Measurements from ENCODE around the gene HLA-DQA1. TPM values are rescaled to one million over a fixed set of nuclear protein-coding genes. Genes with fewer than 3 reads are reported as not detected.
A peak's percentile ranks its signal among the peaks of the same experiment; 100 is the strongest.
"Not testable (repeated sequence)": the region's sequence is repeated elsewhere in the genome, so short reads cannot be mapped to it uniquely, and the experiment has no call there.

Gene HLA-DQA1
- total and polyA plus RNA-seq, 10 of the 15 experiments (the other 5 are each of a cell fraction or from before 2014, with no cell fraction given), result 289 to 1,769 (median 460) TPM

- H3K27me3 ChIP-seq (replicated peaks in 1 of 2; ENCODE audit: control insufficient read depth in 2 of 2, insufficient read depth in 2 of 2, low read length in 1 of 2); in situ Hi-C loops (cut with MboI); H3K9ac ChIP-seq (ENCODE audit: control insufficient read depth, insufficient read depth, low read length); intact Hi-C loops (cut with micrococcal nuclease; ENCODE audit: unreplicated experiment); H4K20me1 ChIP-seq (ENCODE audit: control insufficient read depth, insufficient read depth); FAIRE-seq; H3K9me3 ChIP-seq (replicated peaks; ENCODE audit: control insufficient read depth, insufficient read depth, low read length); BruUV-seq (replicated peaks); ATAC-seq; H3K4me3 ChIP-seq; H3K36me3 ChIP-seq (ENCODE audit: control insufficient read depth in 2 of 2, insufficient read depth in 2 of 2, low read length in 1 of 2); H2AFZ ChIP-seq (ENCODE audit: control insufficient read depth, low read depth, low read length); H3K4me1 ChIP-seq (ENCODE audit: control insufficient read depth, insufficient read depth, low read length); DNase-seq (ENCODE audit: low read depth, low spot score): not testable (repeated sequence)
- 0% methylated on average over 10 of the region's 10 CpGs for WGBS (ENCODE audit: insufficient coverage, insufficient replicate concordance, low lambda C conversion rate, missing lambda C conversion rate)
- POLR2A ChIA-PET, result interaction anchor here (0.6 to 5.7 kb wide), 12 partner anchors 9 to 1685 kb away, joined by 3 to 77 read pairs (median 8); partner anchors contain the start of genes HLA-DQA1 and HLA-DRA
- Histone ChIP-seq H3K4me2 (ENCODE audit: control insufficient read depth, insufficient read depth) (peak overlapping the region; percentile 48; the same call in 1 of the 2 replicates), H3K27ac (ENCODE audit: control insufficient read depth, insufficient read depth) (peak overlapping the region; percentile 93), H3K79me2 (ENCODE audit: control insufficient read depth, insufficient read depth, low read length) (peaks cover 35% of the 10 kb centered on the region)
- SMC1A ChIA-PET (ENCODE audit: uncharacterized antibody, unreplicated experiment), result interaction anchor here (0.9 to 4.7 kb wide), 7 partner anchors 8 to 107 kb away, joined by 3 to 23 read pairs (median 5); partner anchors contain the start of gene HLA-DQA1
- TF ChIP-seq MLLT1 (IDR thresholded peaks at IDR 0.05), result peak; percentile 94
- CTCF ChIA-PET, result interaction anchor here (1.2 to 2.2 kb wide), 4 partner anchors 8 to 45 kb away, joined by 3 to 6 read pairs (median 5); no protein-coding TSS in a partner anchor
- RAD21 ChIA-PET (ENCODE audit: unreplicated experiment), result interaction anchor here (1.0 kb wide), 1 partner anchor 151 kb away, joined by 5 read pairs; the partner anchor contains the start of gene HLA-DRA
Measured at GRCh38 chr6:32590713-32591112, 46.5 kb upstream of the HLA-DQA1 start.

- Histone ChIP-seq H3K27me3 (replicated peaks in 1 of 2; ENCODE audit: control insufficient read depth in 2 of 2, insufficient read depth in 2 of 2, low read length in 1 of 2) (no peaks in the 10 kb centered on the region), H2AFZ (ENCODE audit: control insufficient read depth, low read depth, low read length) (no peak overlapping the region), H3K79me2 (ENCODE audit: control insufficient read depth, insufficient read depth, low read length) (no peaks in the 10 kb centered on the region), H3K9ac (ENCODE audit: control insufficient read depth, insufficient read depth, low read length) (no peak overlapping the region), H3K9me3 (replicated peaks; ENCODE audit: control insufficient read depth, insufficient read depth, low read length) (peaks cover 1% of the 10 kb centered on the region; the same call in 1 of the 3 replicates), H4K20me1 (ENCODE audit: control insufficient read depth, insufficient read depth) (no peaks in the 10 kb centered on the region), H3K4me3 (no peak overlapping the region), H3K4me1 (ENCODE audit: control insufficient read depth, insufficient read depth, low read length) (no peaks in the 10 kb centered on the region), H3K36me3 (ENCODE audit: control insufficient read depth in 2 of 2, insufficient read depth in 2 of 2, low read length in 1 of 2) (no peaks in the 10 kb centered on the region), H3K4me2 (ENCODE audit: control insufficient read depth, insufficient read depth) (no peak overlapping the region), H3K27ac (ENCODE audit: control insufficient read depth, insufficient read depth) (no peak overlapping the region)
- in situ Hi-C loops (cut with MboI) (no loop called here), intact Hi-C loops (cut with micrococcal nuclease; ENCODE audit: unreplicated experiment) (no loop called here)
- SMC1A ChIA-PET (ENCODE audit: uncharacterized antibody, unreplicated experiment), result interaction anchor here (1.0 kb wide), 2 partner anchors 26 to 35 kb away, joined by 3 to 4 read pairs; no protein-coding TSS in a partner anchor
- RAD21 ChIA-PET (ENCODE audit: unreplicated experiment), result interaction anchor here (0.9 kb wide), 1 partner anchor 13 kb away, joined by 3 read pairs; no protein-coding TSS in a partner anchor
- TF ChIP-seq ATF3 (IDR thresholded peaks at IDR 0.05; ENCODE audit: borderline replicate concordance, extremely low read depth, low read depth, low read length), result no peak
- TF ChIP-seq GABPA (IDR thresholded peaks at IDR 0.05; ENCODE audit: low read depth), result no peak
- TF ChIP-seq SREBF2 (IDR thresholded peaks at IDR 0.05; ENCODE audit: low read length), result no peak
- no peak for TF ChIP-seq ZBED1 (IDR thresholded peaks at IDR 0.05; ENCODE audit: borderline replicate concordance)
- DNase-seq (ENCODE audit: low read depth, low spot score), result no peak
- CTCF ChIA-PET, result no interaction called here
- POLR2A ChIA-PET, result interaction anchor here (0.6 to 1.1 kb wide), 3 partner anchors 12 to 41 kb away, joined by 3 to 4 read pairs (median 3); no protein-coding TSS in a partner anchor
- no TSS peak for BruUV-seq (replicated peaks)
- FAIRE-seq, result no peak
- ATAC-seq, result no peak
Measured at GRCh38 chr6:32597024-32597423, 40.2 kb upstream of the HLA-DQA1 start.
